H9 (cell line): ENCODE results near the gene APOA4. TPM values are rescaled to one million over a fixed set of nuclear protein-coding genes. Genes with fewer than 3 reads are reported as not detected.

Experiments used
- DNase-seq: peaks from one replicate; pipeline ENCODE4 v3.0.0-alpha.2; 2017
- H2AFZ ChIP-seq: one replicate; pipeline ENCODE4 v1.6.1; 2013; ENCODE audit warnings: mild to moderate bottlenecking, low read length, control low read depth, moderate library complexity
- H2AK5ac ChIP-seq: 2 replicates; pipeline ENCODE4 v1.6.1; 2013; ENCODE audit warnings: low read length, control low read depth, mixed read lengths; ENCODE audit not compliant: insufficient read length
- H2BK120ac ChIP-seq: one replicate; pipeline ENCODE4 v1.6.1; 2013; ENCODE audit warnings: low read depth, mild to moderate bottlenecking, low read length, control low read depth, inconsistent platforms; ENCODE audit not compliant: poor library complexity, severe bottlenecking
- H2BK12ac ChIP-seq: 2 replicates; pipeline ENCODE4 v1.6.1; 2013; ENCODE audit warnings: low read length, control low read depth, mixed read lengths, low read depth; ENCODE audit not compliant: insufficient read length
- H2BK15ac ChIP-seq: 2 replicates; pipeline ENCODE4 v1.6.1; 2013; ENCODE audit warnings: low read depth, low read length, control low read depth
- H2BK20ac ChIP-seq: one replicate; pipeline ENCODE4 v1.6.1; 2013; ENCODE audit warnings: low read depth, mild to moderate bottlenecking, low read length, control low read depth, inconsistent platforms; ENCODE audit not compliant: poor library complexity, severe bottlenecking
- H2BK5ac ChIP-seq: 2 replicates; pipeline ENCODE4 v1.6.1; 2013; ENCODE audit warnings: low read length, control low read depth, mixed read lengths; ENCODE audit not compliant: insufficient read length
- H3K14ac ChIP-seq: 2 replicates; pipeline ENCODE4 v1.6.1; 2013; ENCODE audit warnings: low read length, control low read depth; ENCODE audit not compliant: insufficient read depth
- H3K18ac ChIP-seq: 2 replicates; pipeline ENCODE4 v1.6.1; 2013; ENCODE audit warnings: low read depth, mild to moderate bottlenecking, mixed read lengths, low read length, control low read depth; ENCODE audit not compliant: insufficient read length
- H3K23ac ChIP-seq: 2 replicates; pipeline ENCODE4 v1.6.1; 2013; ENCODE audit warnings: low read length, control low read depth, mixed read lengths, low read depth; ENCODE audit not compliant: insufficient read length
- H3K23me2 ChIP-seq: 2 replicates; pipeline ENCODE4 v1.6.1; 2013; ENCODE audit warnings: low read depth, mild to moderate bottlenecking, mixed read lengths, low read length, control low read depth; ENCODE audit not compliant: insufficient read length, poor library complexity, severe bottlenecking
- H3K27ac ChIP-seq: 2 replicates; pipeline ENCODE4 v1.5.1; 2013; ENCODE audit warnings: low read length, control low read depth, mixed read lengths, low read depth; ENCODE audit not compliant: insufficient read length
- H3K27me3 ChIP-seq: 2 replicates; pipeline ENCODE4 v1.6.1; 2013; ENCODE audit warnings: low read length, control low read depth, inconsistent platforms; ENCODE audit not compliant: insufficient read depth
- H3K4ac ChIP-seq: 2 replicates; pipeline ENCODE4 v1.6.1; 2013; ENCODE audit warnings: low read depth, mild to moderate bottlenecking, control low read depth, inconsistent platforms, low read length, moderate library complexity
- H3K4me1 ChIP-seq: 2 replicates; pipeline ENCODE4 v1.6.1; 2013; ENCODE audit warnings: low read length, control low read depth, inconsistent platforms; ENCODE audit not compliant: insufficient read depth
- H3K4me2 ChIP-seq: 2 replicates; pipeline ENCODE4 v1.6.1; 2013; ENCODE audit warnings: low read length, control low read depth, mixed read lengths; ENCODE audit not compliant: insufficient read length, insufficient read depth
- H3K56ac ChIP-seq: 2 replicates; pipeline ENCODE4 v1.6.1; 2013; ENCODE audit warnings: low read depth, mild to moderate bottlenecking, mixed read lengths, low read length, control low read depth; ENCODE audit not compliant: insufficient read length
- H3K79me1 ChIP-seq: 2 replicates; pipeline ENCODE4 v1.6.1; 2013; ENCODE audit warnings: low read depth, mild to moderate bottlenecking, moderate library complexity, low read length, control low read depth, inconsistent platforms; ENCODE audit not compliant: insufficient read depth, poor library complexity, severe bottlenecking
- H3K79me2 ChIP-seq: 2 replicates; pipeline ENCODE4 v1.6.1; 2013; ENCODE audit warnings: low read length, control low read depth, inconsistent platforms; ENCODE audit not compliant: insufficient read depth
- H3K9ac ChIP-seq: 2 replicates; pipeline ENCODE4 v1.6.1; 2013; ENCODE audit warnings: low read length, control low read depth, mixed read lengths; ENCODE audit not compliant: insufficient read length; ENCODE audit errors: extremely low read depth
- H3K9me3 ChIP-seq: one replicate; pipeline ENCODE4 v1.6.1; 2013; ENCODE audit warnings: low read depth, low read length, inconsistent platforms; ENCODE audit not compliant: control insufficient read depth
- H3T11ph ChIP-seq: one replicate; pipeline ENCODE4 v1.6.1; 2013; ENCODE audit warnings: mild to moderate bottlenecking, low read length, control low read depth, inconsistent platforms
- H4K20me1 ChIP-seq: one replicate; pipeline ENCODE4 v1.6.1; 2013; ENCODE audit not compliant: control insufficient read depth, insufficient read length, insufficient read depth
- H4K5ac ChIP-seq: 2 replicates; pipeline ENCODE4 v1.6.1; 2013; ENCODE audit warnings: low read depth, mild to moderate bottlenecking, mixed read lengths, low read length, control low read depth; ENCODE audit not compliant: insufficient read length
- H4K8ac ChIP-seq: replicated peaks from 2 replicates; pipeline ENCODE4 v1.6.1; 2013; ENCODE audit warnings: low read length, control low read depth, mixed read lengths, low read depth; ENCODE audit not compliant: insufficient read length
- H4K91ac ChIP-seq: 2 replicates; pipeline ENCODE4 v1.6.1; 2013; ENCODE audit warnings: low read depth, mild to moderate bottlenecking, moderate library complexity, mixed read lengths, low read length, control low read depth; ENCODE audit not compliant: insufficient read length
- H3K27ac Mint-ChIP-seq, 3 experiments: 2 replicates in 2 of 3; 3 replicates in 1 of 3; pipeline ENCODE4 v1.8.0; 2020 to 2021; ENCODE audit warnings: mixed read lengths in 3 of 3, mild to moderate bottlenecking in 1 of 3, moderate library complexity in 1 of 3
- H3K27me3 Mint-ChIP-seq: 2 replicates; pipeline ENCODE4 v1.8.0; 2021; ENCODE audit warnings: low read depth, mild to moderate bottlenecking, moderate library complexity, mixed read lengths
- H3K36me3 Mint-ChIP-seq, 3 experiments: 2 replicates in 2 of 3; 3 replicates in 1 of 3; pipeline ENCODE4 v1.8.0; 2020 to 2021; ENCODE audit warnings: low read depth in 3 of 3, mixed read lengths in 3 of 3; ENCODE audit not compliant: insufficient read depth in 1 of 3
- H3K4me1 Mint-ChIP-seq, 2 experiments: 2 replicates each; pipeline ENCODE4 v1.8.0; 2020; ENCODE audit warnings: mixed read lengths in 2 of 2
- H3K4me3 Mint-ChIP-seq, 2 experiments: 2 replicates in 1 of 2; 3 replicates in 1 of 2; pipeline ENCODE4 v1.8.0; 2020 to 2021; ENCODE audit warnings: mild to moderate bottlenecking in 2 of 2, mixed read lengths in 2 of 2, moderate library complexity in 1 of 2
- H3K9me3 Mint-ChIP-seq, 2 experiments: 2 replicates in 1 of 2; 3 replicates in 1 of 2; pipeline ENCODE4 v1.8.0; 2020; ENCODE audit warnings: mild to moderate bottlenecking in 2 of 2, mixed read lengths in 2 of 2, moderate library complexity in 1 of 2
- WGBS: extraction: QIAGEN DNeasy Blood & Tissue Kit; methylation state at CpG from one replicate; pipeline ENCODE4 v1.1.7; 2013; ENCODE audit warnings: missing lambda C conversion rate, low lambda C conversion rate, mixed read lengths; ENCODE audit not compliant: insufficient read length; ENCODE audit errors: extremely low coverage; 5-methylcytosine and 5-hydroxymethylcytosine counted together
- total RNA-seq: library from RNA; stranded (reverse); gene quantifications from 2 replicates; pipeline ENCODE4 v1.2.1, GENCODE V29; 2021
- TF ChIP-seq, protein P1 (sequence below): fragments of 200-600 bp; sonication (generic); conservative IDR thresholded peaks from 3 replicates; pipeline ENCODE4 v1.8.0; 2021; ENCODE audit warnings: antibody characterized with exemption, mild to moderate bottlenecking

Gene APOA4
- total RNA-seq, 1 experiment from 2014 or later, result not detected

DNA sequence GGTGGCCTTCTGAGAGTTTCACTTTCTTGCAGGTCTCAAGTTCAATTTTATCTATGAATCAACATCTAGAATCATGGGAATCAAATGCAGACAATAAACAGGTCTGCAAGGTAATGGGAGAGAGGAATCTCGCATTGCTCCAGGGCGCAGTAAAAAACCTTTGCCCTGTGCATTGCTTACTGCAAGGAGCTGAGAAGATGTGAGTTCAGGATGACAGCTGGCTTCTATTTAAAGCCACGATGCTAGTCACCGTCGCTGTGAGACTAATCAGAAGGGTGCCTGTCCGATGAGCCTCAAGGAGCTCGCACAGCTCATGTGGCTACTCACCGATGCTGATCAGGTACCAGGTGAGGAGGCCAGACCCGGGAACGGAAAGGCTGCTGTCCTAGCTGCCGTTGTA lies 44.5 kb upstream of the APOA4 start:
- WGBS, result no CpG with 5 or more reads among the region's 11 CpGs
- Mint-ChIP-seq H3K4me3 (no peak overlapping the region), H3K4me1 (no peaks in the 10 kb centered on the region), H3K36me3 (peaks cover 16 to 62% (median 58%) of the 10 kb centered on the region in 3 experiments; a peak in 6 of 7 replicates), H3K9me3 (no peaks in the 10 kb centered on the region), H3K27ac (no peak overlapping the region), H3K27me3 (no peaks in the 10 kb centered on the region)
- no peak overlapping the region for H2AK5ac ChIP-seq
- no peaks in the 10 kb centered on the region for H3K4me1 ChIP-seq
- no peak overlapping the region for H2BK120ac ChIP-seq
- no peaks in the 10 kb centered on the region for H3K27me3 ChIP-seq
- no peak overlapping the region for H4K8ac ChIP-seq
- no peak overlapping the region for H3K4ac ChIP-seq
- peaks cover 2% of the 10 kb centered on the region for H4K20me1 ChIP-seq
- H3K9ac ChIP-seq, result no peak overlapping the region
- no peak overlapping the region for H2BK15ac ChIP-seq
- H2BK12ac ChIP-seq, result no peak overlapping the region
- no peak overlapping the region for H4K91ac ChIP-seq
- no peaks in the 10 kb centered on the region for H3K79me1 ChIP-seq
- no peak overlapping the region for H3K23ac ChIP-seq
- no peak for DNase-seq
- H2BK20ac ChIP-seq, result no peak overlapping the region
- no peaks in the 10 kb centered on the region for H3K79me2 ChIP-seq
- H3T11ph ChIP-seq, result no peak overlapping the region
- TF ChIP-seq, protein P1, sequence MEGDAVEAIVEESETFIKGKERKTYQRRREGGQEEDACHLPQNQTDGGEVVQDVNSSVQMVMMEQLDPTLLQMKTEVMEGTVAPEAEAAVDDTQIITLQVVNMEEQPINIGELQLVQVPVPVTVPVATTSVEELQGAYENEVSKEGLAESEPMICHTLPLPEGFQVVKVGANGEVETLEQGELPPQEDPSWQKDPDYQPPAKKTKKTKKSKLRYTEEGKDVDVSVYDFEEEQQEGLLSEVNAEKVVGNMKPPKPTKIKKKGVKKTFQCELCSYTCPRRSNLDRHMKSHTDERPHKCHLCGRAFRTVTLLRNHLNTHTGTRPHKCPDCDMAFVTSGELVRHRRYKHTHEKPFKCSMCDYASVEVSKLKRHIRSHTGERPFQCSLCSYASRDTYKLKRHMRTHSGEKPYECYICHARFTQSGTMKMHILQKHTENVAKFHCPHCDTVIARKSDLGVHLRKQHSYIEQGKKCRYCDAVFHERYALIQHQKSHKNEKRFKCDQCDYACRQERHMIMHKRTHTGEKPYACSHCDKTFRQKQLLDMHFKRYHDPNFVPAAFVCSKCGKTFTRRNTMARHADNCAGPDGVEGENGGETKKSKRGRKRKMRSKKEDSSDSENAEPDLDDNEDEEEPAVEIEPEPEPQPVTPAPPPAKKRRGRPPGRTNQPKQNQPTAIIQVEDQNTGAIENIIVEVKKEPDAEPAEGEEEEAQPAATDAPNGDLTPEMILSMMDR, result no peak
- H3K14ac ChIP-seq, result no peak overlapping the region
- no peak overlapping the region for H2AFZ ChIP-seq
- no peaks in the 10 kb centered on the region for H3K9me3 ChIP-seq
- no peaks in the 10 kb centered on the region for H3K23me2 ChIP-seq
- no peak overlapping the region for H4K5ac ChIP-seq
- no peak overlapping the region for H3K27ac ChIP-seq
- H3K4me2 ChIP-seq, result no peak overlapping the region
- H2BK5ac ChIP-seq, result no peak overlapping the region
- H3K18ac ChIP-seq, result no peak overlapping the region
- no peak overlapping the region for H3K56ac ChIP-seq
